Activated CD8-positive, alpha-beta memory T cell treated with anti-CD3 and anti-CD28 coated beads, Interleukin-2, amount 50 U/mL, for 4 hours (primary cell): Measurements from ENCODE around the gene FCN1.
"Not testable (repeated sequence)": the region's sequence is repeated elsewhere in the genome, so short reads cannot be mapped to it uniquely, and the experiment has no call there.

Experiments used
- DNase-seq: peaks from one replicate; pipeline ENCODE4 v3.0.0-alpha.2; 2020

FCN1 gene

GRCh38 chr9:134917431-134918373 lies at the start of gene FCN1:
FCN1 (minus strand) TSS chr9:134917912; CDS start chr9:134917871, 41 bp downstream.
- DNase-seq = no peak

DNA sequence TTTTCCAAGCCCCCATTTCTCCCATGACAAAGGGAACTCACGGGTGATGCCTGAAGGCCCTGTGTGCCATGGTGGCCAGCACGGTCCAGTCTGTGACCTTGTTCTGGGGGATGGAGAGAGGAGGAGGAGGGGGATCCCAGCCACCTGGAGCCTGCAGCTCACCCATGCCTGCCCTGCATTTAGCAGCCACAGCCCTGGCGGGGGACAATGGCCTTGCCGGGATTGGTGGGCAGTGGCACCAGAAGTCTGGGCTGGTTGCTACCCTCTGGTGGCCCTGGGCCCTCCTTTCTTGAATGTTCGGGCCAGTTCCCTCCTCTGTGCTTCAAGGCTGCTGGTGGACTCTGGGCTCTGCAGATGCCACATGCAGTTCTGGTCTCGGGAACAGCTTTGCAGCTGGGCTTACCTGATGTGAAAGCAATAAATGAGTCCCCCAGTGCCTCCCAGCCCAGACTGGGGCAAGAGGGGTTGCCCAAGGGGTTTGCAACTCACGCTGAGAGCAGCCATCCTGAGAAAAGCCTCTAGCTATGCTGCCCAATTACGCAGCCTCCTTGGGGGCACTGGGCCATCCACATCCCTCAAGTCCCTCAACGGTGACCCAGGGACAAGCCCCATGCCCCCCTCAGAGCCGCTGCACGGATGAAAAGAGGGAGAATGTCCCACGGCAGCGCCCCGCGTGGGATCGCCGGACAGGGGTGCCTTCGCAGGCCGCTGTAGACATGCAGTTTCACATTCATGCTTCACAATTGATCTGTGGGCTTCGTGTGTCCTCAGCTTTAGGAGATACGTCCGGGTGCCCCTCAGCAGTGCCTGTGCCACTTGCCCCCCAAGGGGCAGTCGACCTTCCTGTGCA lies 49.2 kb upstream of the FCN1 start:
- no peak for DNase-seq

DNA sequence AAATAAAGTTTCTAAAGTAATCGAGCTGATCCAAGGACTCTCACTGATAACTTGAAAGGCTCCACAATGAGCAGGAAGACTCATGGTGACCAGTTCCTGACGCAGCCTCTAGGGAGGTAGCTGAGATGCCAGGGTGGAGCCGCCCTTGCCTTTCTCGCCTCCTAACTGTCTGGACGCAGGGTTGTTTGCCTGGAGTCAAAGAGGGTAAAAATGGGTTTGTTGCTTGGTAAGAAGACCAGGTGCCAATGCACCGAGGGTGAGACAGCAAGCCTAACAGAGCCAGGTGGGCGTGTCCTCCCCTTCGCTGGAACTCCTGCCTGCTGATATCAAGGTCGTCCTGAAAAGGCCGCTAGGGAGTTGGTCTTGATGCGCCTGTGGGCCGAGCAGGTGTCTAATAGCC lies 48.6 kb upstream of the FCN1 start:
- peak; percentile 7 for DNase-seq

- DNase-seq = no peak
These were observed 48.1 kb upstream of the FCN1 start for GRCh38 chr9:134965851-134966250.

- no peak for DNase-seq
These were observed 47.7 kb upstream of the FCN1 start for GRCh38 chr9:134965411-134965810.

- DNase-seq = peak; percentile 10
These were observed 46.8 kb upstream of the FCN1 start for GRCh38 chr9:134964271-134965055.

DNA sequence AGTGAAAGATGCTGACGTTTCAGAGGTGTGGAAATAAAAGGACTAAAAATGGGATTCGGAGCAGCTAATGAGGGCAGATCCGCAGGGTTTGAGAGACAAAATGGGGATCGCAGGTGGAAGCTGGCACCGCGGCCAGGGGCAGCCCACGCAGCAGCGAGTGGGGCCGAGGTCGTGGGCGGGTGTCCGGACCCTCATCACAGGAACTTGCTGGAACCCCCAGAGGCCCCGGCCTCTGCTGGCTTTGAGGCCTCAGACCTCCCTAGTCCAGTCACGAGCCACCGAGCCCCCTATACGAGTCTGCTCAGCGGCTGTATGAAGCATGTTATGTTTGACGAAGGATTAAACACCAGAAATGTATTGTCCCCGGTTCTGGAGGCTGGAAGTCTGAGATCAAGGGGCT lies 45.8 kb upstream of the FCN1 start:
- peak; percentile 6 for DNase-seq

DNA sequence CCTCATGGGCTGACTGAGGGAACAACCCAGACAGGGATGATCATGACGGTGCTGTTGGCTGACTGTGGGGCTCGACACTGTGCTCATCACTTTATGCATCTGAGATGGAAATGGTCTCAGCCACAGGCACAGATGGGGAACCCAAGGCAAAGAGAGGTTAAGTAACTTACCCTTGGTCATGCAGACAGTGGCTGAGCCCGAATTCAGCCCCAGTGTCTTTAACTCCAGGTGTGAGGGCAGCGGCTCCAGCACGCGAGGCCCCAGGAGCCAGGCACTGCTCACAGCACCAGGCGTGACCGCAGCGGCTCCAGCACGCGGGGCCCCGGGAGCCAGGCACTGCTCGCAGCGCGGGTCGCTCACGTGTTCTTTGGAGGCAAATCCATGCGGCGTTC lies 45.3 kb upstream of the FCN1 start:
- DNase-seq = peak; percentile 5

DNA sequence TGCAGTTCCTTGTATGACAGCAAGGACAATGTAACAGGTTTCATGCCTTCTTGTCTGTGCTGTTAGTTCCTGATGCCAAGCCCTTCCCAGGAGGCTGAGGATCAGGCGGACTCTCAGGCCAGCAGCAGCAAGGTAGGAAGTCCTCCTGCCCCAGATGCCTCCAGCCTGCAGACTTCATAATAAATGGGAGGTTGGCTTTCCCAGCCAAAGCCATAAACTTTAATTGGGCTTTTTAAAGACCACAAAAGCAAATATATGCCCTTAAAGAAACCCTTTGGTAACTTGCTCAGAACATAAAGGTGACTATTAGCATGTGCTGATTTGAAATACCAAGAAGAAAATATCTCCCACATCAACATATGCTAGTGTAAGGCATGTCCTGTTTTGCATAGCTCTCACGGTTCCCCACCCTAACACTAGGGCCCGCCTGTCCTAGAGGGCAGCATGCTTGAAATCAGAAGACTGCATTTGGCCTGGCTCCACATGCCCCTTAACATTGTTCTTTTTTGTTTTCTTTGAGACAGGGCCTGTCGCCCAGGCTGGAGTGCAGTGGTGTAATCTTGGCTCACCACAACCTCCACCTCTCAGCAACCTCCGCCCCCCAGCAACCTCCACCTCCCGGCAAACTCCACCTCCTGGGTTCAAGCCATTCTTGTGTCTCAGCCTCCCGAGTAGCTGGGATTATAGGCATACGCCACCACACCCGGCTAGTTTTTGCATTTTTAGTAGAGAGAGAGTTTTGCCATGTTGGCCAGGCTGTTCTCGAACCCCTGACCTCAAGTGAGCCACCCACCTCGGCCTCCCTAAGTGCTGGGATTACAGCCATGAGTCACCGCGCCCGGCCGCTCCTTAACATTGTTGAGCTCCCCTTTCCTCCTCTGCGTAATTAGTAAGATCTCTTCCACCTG lies 44.6 kb upstream of the FCN1 start:
- peak; percentile 3 for DNase-seq

DNA sequence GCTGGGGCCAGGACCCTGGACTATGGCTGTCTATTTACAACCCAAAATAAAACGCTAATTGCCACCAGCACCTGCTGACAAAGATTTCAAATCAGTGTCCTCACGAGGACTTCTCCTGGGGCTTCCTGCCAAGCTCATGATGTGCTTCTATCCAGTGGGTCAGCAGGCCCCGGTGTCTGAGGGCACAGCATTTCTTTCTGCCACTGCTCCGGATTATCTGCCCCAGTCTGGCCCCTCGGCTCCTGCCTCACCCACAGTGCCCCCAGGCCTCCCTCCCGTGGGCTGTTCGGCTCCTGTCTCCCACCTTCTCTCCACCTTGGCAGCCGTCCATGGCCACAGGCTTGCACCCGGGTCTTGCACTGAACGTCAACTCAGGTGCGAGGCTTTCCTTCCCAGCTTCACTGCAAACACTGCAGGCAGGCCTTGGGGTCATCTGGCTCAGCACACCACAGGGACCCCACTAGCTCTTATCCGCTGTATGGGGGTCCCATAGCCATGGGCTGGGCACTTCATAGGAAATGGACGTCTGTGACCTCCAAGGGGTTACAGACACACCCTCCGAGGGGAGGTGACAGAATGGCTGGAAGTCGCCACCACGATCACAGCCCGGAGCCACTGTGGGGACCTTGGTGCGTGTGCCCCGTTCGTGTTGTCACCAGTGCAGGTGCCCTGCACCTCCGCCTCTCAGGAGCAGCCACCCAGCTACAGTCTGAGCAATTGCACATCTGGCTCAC lies 43.8 kb upstream of the FCN1 start:
- peak; percentile 9 for DNase-seq

DNA sequence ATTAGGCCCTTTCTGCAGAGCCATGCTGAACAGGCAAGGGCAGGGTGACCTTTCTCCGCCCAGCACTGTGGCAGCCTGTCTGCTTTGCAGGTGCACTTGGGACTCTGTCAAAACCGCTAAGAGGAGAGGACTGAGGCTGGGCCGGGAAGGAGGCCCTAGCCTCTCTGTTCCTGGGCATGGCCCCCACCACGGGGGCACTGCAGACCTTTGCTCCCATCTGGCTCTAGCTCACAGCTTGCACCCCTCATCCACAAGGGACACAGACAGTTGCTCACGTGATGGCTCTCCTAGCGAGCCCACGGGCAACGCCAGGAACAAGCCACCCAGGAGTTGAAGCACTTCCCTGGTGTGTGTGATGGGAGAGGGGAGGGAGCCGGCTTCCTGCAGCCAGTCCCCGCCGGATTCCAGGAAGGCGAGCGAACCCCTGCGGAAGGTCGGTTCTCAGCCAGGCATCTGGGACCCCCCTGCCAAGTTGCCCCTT lies 43.0 kb upstream of the FCN1 start:
- no peak for DNase-seq

GRCh38 chr9:134959971-134960310 lies 42.2 kb upstream of the FCN1 start:
- peak; percentile 7 for DNase-seq

- DNase-seq = peak; percentile 6
These were observed 41.6 kb upstream of the FCN1 start for GRCh38 chr9:134959126-134959970.

- peak; percentile 4 for DNase-seq
These were observed 40.2 kb upstream of the FCN1 start for GRCh38 chr9:134957945-134958227.

GRCh38 chr9:134957165-134957944 lies 39.6 kb upstream of the FCN1 start:
- peak; percentile 5 for DNase-seq

DNA sequence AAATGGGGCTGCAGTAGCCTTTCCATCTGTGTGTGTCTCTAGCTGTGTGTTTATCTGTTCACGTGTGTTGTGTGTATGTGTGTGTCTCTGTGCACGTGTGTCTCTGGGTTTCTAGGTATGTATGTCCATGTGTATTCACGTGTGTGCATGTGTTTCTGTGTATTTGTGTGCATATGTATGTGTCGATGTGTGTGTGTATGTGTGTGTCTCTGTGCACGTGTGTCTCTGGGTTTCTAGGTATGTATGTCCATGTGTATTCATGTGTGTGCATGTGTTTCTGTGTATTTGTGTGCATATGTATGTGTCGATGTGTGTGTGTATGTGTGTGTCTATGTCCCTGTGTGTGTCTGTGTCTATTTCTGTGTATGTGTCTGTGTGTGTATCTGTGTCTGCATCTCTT lies 38.7 kb upstream of the FCN1 start:
- not testable (repeated sequence) for DNase-seq

DNA sequence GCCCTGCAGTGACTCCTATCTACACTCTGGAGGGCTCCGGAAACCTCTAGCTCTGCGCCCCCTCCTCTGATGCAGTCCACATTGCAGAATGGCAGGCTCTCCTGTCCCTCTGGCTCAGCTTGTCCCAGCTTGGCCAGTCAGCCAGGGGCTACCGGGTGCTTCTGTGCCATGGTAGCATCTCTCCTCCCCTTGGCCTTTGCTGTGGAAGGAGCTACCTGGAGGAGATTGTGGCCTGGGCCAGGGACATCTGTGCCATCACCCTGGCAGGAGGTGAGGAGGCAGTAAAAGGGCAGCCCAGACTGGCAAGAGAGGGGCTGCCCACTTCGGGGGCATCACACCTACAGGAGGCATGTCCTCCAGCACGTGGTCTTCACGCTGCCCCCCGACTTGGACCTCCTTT lies 38.1 kb upstream of the FCN1 start:
- DNase-seq = peak; percentile 10

- no peak for DNase-seq
These were observed 37.4 kb upstream of the FCN1 start for GRCh38 chr9:134955156-134955555.

DNA sequence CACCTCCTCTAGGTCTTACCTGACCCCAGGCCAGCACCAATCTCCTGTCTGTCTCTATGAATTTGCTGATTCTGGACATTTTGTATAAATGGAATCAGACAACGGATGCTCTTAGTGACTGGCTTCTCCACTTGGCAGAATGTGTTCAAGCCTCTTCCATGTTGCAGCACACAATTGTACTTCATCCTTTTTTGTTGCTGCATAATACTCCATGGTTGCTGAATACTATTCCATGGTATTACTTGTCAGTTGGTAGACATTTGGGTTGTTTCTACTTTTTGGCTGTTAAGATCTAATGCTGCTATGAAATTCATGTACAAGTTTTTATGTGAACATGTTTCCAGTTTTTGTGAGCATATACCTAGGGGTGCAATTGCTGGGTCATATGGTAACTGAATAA lies 34.3 kb upstream of the FCN1 start:
- no peak for DNase-seq

DNA sequence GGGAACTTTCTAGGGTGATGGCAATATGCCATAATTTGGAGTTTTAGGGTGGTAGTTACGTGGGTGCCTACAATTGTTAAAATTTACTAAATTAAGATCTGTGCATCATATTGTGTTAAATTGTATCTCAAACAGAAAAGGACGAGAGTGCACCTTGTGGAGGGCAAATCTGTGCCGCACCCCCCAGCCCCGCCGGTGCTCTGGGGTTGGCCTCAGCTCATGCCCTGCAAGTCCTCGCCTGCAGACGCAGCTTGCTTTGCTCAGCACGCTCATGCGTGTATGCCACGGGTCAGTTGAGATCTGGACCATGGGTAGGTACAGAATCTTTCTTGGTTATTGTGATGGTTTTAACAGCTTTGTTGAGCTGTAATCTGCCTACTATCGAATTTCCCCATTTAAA lies 33.7 kb upstream of the FCN1 start:
- DNase-seq = peak; percentile 4
